HG03442 (cell line): ENCODE measurements around the gene NOP56.

Source experiments
- ATAC-seq: cut with Tn5 transposase; IDR thresholded peaks from one replicate; pipeline ENCODE4 v1.9.1; 2021; ENCODE audit warnings: mild to moderate bottlenecking, moderate library complexity; ENCODE audit not compliant: unreplicated experiment

The NOP56 gene

GRCh38 chr20:2651772-2652723 lies at the start of gene NOP56:
TSS of gene NOP56 (plus strand) at chr20:2652632. CDS start at chr20:2652661, 29 bp downstream.
- ATAC-seq = peak; percentile 77

- no peak for ATAC-seq
These were observed 49.7 kb upstream of the NOP56 start for GRCh38 chr20:2602746-2603145.

- ATAC-seq = no peak
These were observed 48.5 kb upstream of the NOP56 start for GRCh38 chr20:2603816-2604505.

- ATAC-seq = no peak
These were observed 48.0 kb upstream of the NOP56 start for GRCh38 chr20:2604506-2604835.

- ATAC-seq = no peak
These were observed 45.9 kb upstream of the NOP56 start for GRCh38 chr20:2606507-2607006.

GRCh38 chr20:2610326-2610725 lies 42.1 kb upstream of the NOP56 start:
- ATAC-seq = no peak

GRCh38 chr20:2610941-2611720 lies 41.3 kb upstream of the NOP56 start:
- no peak for ATAC-seq

GRCh38 chr20:2612073-2612472 lies 40.4 kb upstream of the NOP56 start:
- ATAC-seq = no peak

- no peak for ATAC-seq
These were observed 35.8 kb upstream of the NOP56 start for GRCh38 chr20:2616634-2617033.

GRCh38 chr20:2617099-2617714 lies 35.2 kb upstream of the NOP56 start:
- ATAC-seq = no peak

- ATAC-seq = no peak
These were observed 33.6 kb upstream of the NOP56 start for GRCh38 chr20:2618815-2619214.

- ATAC-seq = no peak
These were observed 33.1 kb upstream of the NOP56 start for GRCh38 chr20:2619337-2619736.

GRCh38 chr20:2619961-2620595 lies 32.4 kb upstream of the NOP56 start:
- no peak for ATAC-seq

GRCh38 chr20:2624190-2624589 lies 28.2 kb upstream of the NOP56 start:
- no peak for ATAC-seq

GRCh38 chr20:2625062-2625461 lies 27.4 kb upstream of the NOP56 start:
- ATAC-seq = no peak

GRCh38 chr20:2626853-2627541 lies 25.4 kb upstream of the NOP56 start:
- ATAC-seq = no peak

- ATAC-seq = no peak
These were observed 21.2 kb upstream of the NOP56 start for GRCh38 chr20:2631228-2631627.

- no peak for ATAC-seq
These were observed 19.1 kb upstream of the NOP56 start for GRCh38 chr20:2633381-2633780.

- no peak for ATAC-seq
These were observed 15.2 kb upstream of the NOP56 start for GRCh38 chr20:2637246-2637645.

- ATAC-seq = no peak
These were observed 12.2 kb upstream of the NOP56 start for GRCh38 chr20:2640260-2640659.
